Measurements from ENCODE around the gene FEZ2. TPM values are rescaled to one million over a fixed set of nuclear protein-coding genes. Genes with fewer than 3 reads are reported as not detected.

Gene FEZ2
- polyA plus RNA-seq, 1 donor from 2014 or later: 36.8 TPM

DNA sequence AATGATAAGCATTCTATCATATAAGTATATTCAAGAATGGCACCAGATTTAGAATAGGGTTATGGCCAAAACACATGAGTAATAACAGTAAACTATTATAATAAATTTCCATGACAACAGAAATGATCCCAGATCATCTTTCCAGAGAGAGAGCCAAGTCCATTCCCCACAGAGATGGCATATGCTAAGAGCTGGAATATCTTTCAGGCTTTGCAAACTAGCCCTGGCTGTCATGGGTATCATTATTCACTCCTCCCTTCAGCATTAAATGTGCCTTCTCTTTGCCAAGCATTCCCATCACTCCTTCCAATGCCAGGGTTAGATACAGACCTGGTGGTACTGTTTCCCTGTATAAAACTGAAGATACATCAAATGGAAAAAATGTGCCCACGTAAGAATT, 10.9 kb downstream of the FEZ2 start:
- Histone ChIP-seq H3K4me2 (ENCODE audit: low read length) (no peak overlapping the region), H3K4me3 (ENCODE audit: low read length) (no peak overlapping the region), H3K9me3 (ENCODE audit: low read length) (no peaks in the 10 kb centered on the region), H3K27me3 (ENCODE audit: insufficient read depth, low read depth, low read length) (no peaks in the 10 kb centered on the region), H3K27ac (ENCODE audit: low read length) (no peak overlapping the region), H3K36me3 (ENCODE audit: insufficient read depth, low read length) (peaks cover 3% of the 10 kb centered on the region), H4K20me1 (ENCODE audit: insufficient read depth) (no peaks in the 10 kb centered on the region), H3K9ac (ENCODE audit: low read length) (no peak overlapping the region), H3F3A (ENCODE audit: insufficient read depth, low read length, poor library complexity, severe bottlenecking) (no peaks in the 10 kb centered on the region), H2AFZ (ENCODE audit: low read depth, low read length) (no peak overlapping the region), H3K79me2 (replicated peaks; ENCODE audit: insufficient read depth, low read length) (no peaks in the 10 kb centered on the region), H3K9me2 (ENCODE audit: insufficient read depth, low read length) (no peaks in the 10 kb centered on the region)
- TF ChIP-seq MXI1 (conservative IDR thresholded peaks at IDR 0.05; ENCODE audit: poor library complexity, severe bottlenecking) (no peak), TAF1 (IDR thresholded peaks at IDR 0.05; ENCODE audit: low read depth) (no peak), EP300 (conservative IDR thresholded peaks at IDR 0.05; ENCODE audit: poor library complexity, severe bottlenecking) (no peak), RAD21 (conservative IDR thresholded peaks at IDR 0.05) (no peak), POLR2AphosphoS5 (IDR thresholded peaks at IDR 0.05) (no peak), EZH2 (IDR thresholded peaks at IDR 0.05; ENCODE audit: borderline replicate concordance, insufficient read depth, low read length, poor library complexity, severe bottlenecking) (no peak), CTCF (IDR thresholded peaks at IDR 0.05; ENCODE audit: poor library complexity, severe bottlenecking) (no peak), SMC3 (conservative IDR thresholded peaks at IDR 0.05; ENCODE audit: poor library complexity) (no peak)
- TF ChIP-seq, protein P1, sequence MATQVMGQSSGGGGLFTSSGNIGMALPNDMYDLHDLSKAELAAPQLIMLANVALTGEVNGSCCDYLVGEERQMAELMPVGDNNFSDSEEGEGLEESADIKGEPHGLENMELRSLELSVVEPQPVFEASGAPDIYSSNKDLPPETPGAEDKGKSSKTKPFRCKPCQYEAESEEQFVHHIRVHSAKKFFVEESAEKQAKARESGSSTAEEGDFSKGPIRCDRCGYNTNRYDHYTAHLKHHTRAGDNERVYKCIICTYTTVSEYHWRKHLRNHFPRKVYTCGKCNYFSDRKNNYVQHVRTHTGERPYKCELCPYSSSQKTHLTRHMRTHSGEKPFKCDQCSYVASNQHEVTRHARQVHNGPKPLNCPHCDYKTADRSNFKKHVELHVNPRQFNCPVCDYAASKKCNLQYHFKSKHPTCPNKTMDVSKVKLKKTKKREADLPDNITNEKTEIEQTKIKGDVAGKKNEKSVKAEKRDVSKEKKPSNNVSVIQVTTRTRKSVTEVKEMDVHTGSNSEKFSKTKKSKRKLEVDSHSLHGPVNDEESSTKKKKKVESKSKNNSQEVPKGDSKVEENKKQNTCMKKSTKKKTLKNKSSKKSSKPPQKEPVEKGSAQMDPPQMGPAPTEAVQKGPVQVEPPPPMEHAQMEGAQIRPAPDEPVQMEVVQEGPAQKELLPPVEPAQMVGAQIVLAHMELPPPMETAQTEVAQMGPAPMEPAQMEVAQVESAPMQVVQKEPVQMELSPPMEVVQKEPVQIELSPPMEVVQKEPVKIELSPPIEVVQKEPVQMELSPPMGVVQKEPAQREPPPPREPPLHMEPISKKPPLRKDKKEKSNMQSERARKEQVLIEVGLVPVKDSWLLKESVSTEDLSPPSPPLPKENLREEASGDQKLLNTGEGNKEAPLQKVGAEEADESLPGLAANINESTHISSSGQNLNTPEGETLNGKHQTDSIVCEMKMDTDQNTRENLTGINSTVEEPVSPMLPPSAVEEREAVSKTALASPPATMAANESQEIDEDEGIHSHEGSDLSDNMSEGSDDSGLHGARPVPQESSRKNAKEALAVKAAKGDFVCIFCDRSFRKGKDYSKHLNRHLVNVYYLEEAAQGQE (IDR thresholded peaks at IDR 0.05; ENCODE audit: borderline replicate concordance): no peak

- H2AFZ ChIP-seq (ENCODE audit: low read depth, low read length): no peak overlapping the region
- no peaks in the 10 kb centered on the region for H3K9me2 ChIP-seq (ENCODE audit: insufficient read depth, low read length)
- H4K20me1 ChIP-seq (ENCODE audit: insufficient read depth): no peaks in the 10 kb centered on the region
- no peak overlapping the region for H3K27ac ChIP-seq (ENCODE audit: low read length)
- H3K9me3 ChIP-seq (ENCODE audit: low read length): no peaks in the 10 kb centered on the region
- no peak overlapping the region for H3K4me3 ChIP-seq (ENCODE audit: low read length)
- H3K4me2 ChIP-seq (ENCODE audit: low read length): no peak overlapping the region
- no peaks in the 10 kb centered on the region for H3K27me3 ChIP-seq (ENCODE audit: insufficient read depth, low read depth, low read length)
- no peaks in the 10 kb centered on the region for H3K79me2 ChIP-seq (replicated peaks; ENCODE audit: insufficient read depth, low read length)
- H3F3A ChIP-seq (ENCODE audit: insufficient read depth, low read length, poor library complexity, severe bottlenecking): no peaks in the 10 kb centered on the region
- no peak overlapping the region for H3K9ac ChIP-seq (ENCODE audit: low read length)
- peaks cover 3% of the 10 kb centered on the region for H3K36me3 ChIP-seq (ENCODE audit: insufficient read depth, low read length)
- no peak for TF ChIP-seq EP300 (conservative IDR thresholded peaks at IDR 0.05; ENCODE audit: poor library complexity, severe bottlenecking)
- no peak for TF ChIP-seq TAF1 (IDR thresholded peaks at IDR 0.05; ENCODE audit: low read depth)
- TF ChIP-seq MXI1 (conservative IDR thresholded peaks at IDR 0.05; ENCODE audit: poor library complexity, severe bottlenecking): no peak
- TF ChIP-seq EZH2 (IDR thresholded peaks at IDR 0.05; ENCODE audit: borderline replicate concordance, insufficient read depth, low read length, poor library complexity, severe bottlenecking): no peak
- no peak for TF ChIP-seq SMC3 (conservative IDR thresholded peaks at IDR 0.05; ENCODE audit: poor library complexity)
- no peak for TF ChIP-seq CTCF (IDR thresholded peaks at IDR 0.05; ENCODE audit: poor library complexity, severe bottlenecking)
Observed at GRCh38 chr2:36586672-36587071, 11.3 kb downstream of the FEZ2 start.

Data from neural cell (in vitro differentiated cells).